GM19193 (cell line): ENCODE data around the gene GALNT9.

ENCODE experiments used
- POLR2A ChIP-seq: IDR thresholded peaks from 4 replicates; pipeline ENCODE4 v1.6.1; 2011; ENCODE audit not compliant: insufficient read depth, insufficient read length; ENCODE audit errors: extremely low read depth

Gene GALNT9

DNA sequence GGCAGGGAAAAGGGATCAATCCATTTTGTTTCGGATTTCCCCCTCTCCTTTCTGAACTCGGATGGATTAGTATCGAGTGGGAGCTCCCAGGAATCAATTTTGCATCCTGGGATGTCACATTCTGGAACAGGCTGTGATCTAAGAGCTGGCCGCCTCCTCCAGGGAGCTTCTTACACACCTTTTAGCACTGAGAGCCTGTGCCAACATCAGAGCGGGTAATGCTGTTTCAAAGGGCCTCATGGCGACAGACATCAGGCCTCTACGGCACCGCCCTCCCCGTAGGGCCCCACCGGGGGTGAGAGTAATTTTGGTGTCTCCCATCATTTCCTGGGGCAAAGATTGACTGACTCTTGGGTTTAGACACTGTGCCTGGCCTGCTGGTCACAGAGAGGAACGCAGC lies 2.7 kb downstream of the GALNT9 start:
- TF ChIP-seq POLR2A = no peak

DNA sequence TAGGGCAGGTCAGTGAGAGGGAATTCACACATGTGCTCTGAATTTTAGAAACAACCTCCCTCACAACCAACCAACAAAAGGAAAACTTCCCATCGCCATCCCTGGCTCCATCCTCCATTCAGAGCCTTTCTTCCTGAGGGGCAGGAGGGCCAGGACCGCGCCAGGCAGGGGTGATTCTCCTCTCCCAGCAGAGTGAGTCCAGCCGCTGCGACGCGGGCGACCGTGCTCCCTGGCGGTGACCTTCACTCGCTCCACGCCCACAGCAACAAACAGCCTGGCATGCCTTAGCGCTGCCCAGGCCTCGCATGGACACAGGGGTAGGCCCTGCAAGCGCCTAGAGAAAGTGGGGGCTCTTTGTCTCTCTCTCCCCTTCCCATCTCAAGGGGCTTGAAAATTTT lies 3.7 kb downstream of the GALNT9 start:
- TF ChIP-seq POLR2A = no peak

DNA sequence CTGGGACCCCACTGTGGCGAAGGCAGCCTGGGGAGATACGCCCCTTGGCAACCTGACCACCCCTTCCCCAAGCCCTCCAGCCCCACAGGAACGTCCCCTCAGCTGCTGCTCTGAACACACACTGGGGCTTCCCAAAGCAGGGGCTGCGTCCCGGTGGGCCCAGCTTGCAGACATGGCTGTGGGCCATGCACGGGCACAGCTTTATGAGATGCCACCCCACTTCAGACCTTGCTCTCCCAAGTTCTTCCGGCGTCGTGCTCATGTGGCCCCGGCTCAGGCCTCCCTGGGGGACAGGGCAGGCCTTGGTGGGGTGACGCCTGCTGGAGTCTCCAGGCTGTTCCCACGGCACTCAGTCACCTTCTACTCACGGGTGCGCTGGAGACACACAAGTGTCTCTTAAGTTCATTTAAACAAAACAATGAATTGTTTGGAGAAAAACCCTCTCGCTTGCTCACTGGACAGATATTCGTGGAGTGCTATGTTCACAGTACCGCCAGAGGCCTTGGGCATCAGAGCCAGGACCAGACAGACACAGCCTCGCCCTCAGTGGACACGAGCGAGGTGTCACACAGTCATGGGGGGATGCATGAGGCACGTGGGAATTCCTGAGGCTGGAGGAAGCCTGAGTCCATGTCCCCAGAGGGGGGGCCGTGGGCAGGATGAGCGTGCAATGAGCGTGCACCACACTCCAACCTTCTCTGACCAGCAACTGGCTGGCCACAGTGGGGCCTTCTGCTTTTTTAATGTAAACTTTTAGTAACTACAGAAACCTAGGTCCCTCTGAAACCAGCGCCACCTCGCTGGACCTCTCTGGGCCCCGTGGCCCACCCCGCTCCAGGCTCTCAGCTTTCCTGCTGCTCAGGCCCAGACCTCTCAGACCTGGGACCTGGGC lies 4.3 kb downstream of the GALNT9 start:
- TF ChIP-seq POLR2A = no peak

DNA sequence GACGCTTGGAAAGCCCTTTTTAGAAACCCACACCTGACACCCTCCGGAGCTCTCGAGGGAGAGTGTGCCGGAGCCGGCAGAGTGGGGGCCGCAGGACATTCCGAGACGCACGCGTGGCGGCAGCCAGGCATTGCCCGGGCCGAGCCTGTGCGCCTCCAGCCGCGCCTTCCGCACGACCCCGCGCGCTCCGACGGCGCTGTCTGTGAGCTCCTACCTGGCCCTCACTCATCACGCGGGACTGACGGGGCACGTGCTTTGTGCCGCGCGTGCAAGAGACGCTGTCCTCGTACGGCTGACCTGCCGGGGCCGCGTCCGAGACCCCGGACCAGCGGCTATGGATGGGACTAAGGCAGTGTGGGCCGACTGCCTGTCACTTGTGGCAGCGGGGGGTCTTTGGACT lies 5.2 kb downstream of the GALNT9 start:
- TF ChIP-seq POLR2A = no peak

DNA sequence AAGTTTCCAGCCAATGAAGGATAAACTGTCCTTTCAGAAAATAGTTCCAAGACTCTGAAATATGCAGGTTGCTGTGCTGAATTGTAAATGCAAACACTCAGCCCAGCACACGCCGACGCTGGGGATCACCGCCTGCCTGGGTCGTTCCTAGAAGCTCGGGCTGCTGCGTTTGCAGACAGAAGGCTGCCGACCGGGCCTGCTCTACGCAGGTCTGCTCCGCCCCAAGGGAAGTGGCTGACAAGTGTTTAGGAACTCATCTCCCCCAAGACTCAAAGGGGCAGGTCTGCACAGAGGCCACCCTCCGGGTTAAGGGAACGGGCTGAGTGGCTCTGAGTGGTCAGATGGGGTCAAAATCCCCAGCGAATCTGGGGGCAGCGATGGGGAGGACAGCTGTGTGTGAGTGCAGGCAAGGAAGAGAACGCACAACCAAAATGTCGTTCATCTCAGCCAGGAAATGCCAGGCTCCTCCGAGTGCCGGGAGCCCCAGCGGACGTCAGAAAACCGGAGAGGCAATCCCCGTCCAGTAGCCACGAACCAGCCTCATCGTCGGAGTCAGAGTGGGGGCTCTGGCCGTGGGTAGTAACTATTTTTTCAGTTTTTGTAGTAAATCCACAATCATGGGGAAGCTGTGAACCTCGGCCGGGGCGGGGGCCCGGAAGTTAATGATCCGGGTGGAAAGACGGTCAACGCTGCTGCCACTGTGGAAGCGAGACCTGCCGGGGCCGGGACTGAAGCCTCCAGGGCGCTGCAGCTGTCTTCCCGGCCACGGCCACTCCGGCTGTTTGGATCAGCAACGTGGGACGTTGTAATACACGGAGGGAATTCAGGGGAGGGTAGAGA lies 6.0 kb downstream of the GALNT9 start:
- no peak for TF ChIP-seq POLR2A

DNA sequence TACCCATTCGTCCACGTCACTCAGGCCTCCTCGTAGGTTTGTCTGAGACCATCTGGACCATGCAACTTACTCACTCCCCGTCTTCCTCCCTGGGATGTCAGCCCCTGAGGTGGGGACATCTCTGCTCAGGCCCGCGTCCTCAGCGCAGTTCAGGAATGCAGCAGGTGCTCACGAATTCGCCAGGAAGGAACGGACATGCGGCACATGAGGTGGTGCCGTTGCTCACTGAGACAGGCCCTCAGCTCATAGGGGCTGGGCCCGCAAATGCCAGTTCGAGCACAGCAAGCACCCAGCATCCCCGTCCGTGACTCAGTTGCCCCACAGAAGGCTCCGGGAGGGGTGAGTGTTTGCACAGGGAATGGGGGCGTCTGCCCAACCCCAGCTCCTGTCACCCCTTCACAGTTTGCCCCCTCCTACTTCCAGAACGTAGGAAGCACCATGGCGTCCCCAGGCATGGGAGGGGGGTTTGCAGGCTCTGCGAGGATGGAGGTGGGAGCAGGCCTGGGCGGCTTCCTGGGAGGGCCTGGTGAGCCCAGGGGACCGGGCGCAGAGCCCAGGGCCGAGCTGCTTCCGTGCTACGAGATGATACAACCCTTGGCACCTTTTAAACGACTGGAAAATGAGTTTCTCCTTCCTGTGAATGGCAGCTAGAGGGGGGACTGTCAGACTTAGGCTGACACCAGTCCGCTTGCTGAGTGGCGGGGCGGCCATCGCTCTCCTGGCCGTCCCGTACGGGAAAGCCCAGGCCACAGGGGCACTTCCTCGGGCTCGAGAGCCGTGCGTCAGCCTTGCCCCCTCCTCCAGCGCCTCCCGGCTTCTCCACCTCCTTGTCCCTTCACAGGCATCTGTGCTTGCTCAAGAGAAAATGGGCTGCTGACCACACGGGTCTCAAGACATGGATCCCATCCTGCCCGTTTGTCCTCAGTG lies 6.9 kb downstream of the GALNT9 start:
- TF ChIP-seq POLR2A = no peak

DNA sequence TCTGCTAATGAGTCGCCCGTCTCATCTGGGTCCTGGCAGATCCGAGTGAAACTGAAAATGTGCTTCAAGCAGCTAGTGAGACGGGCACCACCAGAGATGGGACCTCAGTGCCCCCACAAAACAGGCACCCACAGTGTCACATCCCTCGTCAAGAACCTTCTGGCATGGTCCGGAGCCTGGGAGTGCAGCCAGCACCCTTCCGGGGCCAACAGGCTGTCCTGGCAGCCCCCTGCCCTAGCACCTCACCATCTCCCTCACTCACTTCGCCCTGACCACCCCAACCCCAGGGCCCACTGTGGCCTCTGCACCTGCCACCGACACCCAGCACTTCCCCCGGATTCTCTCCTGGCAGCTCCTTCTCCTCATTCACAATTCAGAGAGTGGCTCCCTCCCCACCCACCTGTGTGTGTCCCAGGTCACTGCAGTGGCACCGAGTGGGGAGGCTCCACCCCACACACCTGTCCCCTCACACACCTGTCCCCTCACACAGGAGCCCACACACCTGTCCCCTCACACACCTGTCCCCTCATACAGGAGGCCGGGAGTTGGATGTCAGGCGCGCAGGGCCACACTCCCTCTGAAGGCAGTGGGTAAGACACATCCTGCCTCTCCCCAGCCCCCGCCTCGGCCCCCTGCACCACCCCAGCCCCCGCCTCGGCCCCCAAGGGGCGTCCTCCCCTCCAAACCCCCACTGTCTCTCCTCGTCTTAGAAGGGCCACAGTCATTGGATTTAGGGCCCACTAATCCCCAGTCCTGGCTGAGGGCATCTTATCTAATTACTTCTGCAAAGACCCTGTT lies 7.9 kb downstream of the GALNT9 start:
- no peak for TF ChIP-seq POLR2A

DNA sequence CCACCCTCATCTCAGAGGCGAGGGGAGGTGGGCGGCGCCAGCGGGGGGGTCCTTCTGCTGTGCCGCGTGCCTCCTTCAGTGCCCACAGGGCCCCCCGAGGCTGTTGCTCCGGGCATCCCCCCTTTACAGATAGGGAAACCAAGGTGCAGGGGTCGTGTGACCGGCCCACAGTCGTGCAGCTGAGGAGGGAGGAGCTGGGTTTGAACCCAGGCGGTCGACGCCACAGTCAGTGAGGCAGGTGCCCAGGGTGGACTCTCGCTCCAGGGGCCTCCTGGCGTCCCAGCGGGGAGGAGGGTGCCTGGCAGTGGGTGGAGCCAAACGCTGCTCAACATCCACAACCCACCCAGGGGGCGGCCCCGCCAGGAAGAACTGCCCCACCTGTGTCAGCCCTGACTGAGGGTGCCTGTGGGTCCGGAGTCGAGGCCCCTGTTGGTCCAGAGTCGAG lies 8.6 kb downstream of the GALNT9 start:
- TF ChIP-seq POLR2A = no peak

DNA sequence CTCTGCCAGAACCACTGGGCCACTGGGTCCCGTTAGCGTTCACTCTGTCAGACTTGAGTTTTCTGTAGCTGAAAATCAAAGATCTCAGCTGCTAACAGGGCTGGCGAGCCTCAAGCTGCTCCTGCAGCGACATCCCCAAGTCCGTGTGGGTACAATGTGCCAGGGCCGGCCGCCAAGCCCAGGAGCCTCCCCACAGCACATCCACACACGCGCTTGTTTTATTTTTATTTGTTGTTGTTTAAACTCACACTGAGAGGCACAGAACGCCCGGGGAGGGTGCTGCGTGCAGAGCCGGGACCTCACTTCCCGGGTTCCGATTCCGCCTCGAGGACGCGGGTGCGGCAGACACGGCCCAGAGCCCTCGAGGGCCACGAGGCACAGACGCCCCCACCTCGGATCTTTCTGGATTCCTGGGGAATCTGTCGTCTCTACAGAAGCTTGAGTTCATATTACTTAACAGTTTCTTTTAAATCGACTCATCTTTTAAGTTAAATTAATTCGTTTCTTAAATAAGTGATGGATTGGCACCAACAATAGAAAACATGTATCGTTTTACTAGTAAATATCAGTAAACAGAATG lies 9.3 kb downstream of the GALNT9 start:
- no peak for TF ChIP-seq POLR2A

DNA sequence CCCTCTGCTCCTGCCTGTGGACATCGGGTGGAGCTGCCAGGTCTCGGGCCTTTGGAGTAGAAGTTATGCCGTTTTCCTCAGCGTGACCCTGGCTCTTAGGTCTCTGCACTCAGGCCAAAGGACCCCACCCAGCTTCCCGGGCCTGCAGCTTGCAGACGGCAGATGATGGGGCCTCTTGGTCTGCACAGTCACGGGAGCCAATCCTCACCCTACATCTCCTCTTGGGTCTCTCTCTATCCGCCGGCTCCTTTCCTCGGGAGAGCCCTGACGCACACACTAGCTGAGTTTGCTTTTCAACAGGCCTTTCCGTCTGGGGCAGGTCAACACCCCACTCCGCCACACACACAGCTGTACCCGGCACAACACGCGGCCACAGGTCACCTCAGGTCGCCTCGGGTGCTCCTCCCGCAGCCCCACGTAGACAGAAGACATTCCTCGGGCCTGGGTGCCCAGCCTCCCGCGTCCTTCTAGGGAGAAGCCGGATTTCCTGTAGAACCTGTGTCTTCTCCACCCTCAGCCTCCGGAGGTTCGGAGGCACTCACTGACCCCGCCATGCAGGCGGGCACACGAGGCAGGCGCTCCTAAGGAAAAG lies 9.9 kb downstream of the GALNT9 start:
- no peak for TF ChIP-seq POLR2A

DNA sequence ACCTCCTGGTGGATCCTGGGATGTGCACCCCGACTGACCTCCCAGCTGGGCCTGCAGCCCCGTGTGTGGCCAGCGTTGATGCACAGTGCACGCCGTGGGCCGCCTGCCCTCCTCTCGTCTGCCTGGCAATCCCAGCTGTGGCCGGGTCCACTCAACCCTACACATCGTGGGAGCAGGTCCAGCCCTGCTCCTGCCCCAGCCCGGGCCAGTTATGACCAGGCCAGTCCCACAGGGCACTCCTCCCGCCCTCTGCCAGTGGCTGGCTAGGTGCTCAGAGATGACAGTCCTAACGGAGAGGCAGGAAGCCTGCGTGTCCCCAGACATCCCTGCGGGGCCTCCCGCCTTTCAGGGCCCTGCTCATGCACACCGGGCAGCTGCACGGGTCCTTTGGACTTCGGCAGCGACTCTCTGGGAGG lies 10.8 kb downstream of the GALNT9 start:
- TF ChIP-seq POLR2A = no peak

DNA sequence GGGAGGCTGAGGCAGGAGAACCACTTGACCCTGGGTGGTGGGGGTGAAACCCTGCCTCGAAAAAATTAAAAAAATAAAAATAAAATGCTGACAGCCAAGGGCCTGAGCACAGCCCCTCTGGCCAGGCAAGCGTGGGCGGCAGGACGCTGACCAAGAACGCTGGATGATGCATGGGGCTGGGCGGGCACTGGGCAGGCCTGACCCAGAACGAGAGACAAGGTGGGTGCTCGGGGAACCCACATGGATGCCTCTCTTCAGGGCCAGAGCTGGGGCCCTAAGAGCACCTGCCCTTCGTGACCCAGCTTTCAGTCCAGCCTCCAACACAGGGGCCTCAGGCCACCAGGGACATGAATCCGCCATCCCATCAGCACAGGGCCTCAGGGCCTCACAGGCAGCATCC lies 11.3 kb downstream of the GALNT9 start:
- TF ChIP-seq POLR2A = no peak

DNA sequence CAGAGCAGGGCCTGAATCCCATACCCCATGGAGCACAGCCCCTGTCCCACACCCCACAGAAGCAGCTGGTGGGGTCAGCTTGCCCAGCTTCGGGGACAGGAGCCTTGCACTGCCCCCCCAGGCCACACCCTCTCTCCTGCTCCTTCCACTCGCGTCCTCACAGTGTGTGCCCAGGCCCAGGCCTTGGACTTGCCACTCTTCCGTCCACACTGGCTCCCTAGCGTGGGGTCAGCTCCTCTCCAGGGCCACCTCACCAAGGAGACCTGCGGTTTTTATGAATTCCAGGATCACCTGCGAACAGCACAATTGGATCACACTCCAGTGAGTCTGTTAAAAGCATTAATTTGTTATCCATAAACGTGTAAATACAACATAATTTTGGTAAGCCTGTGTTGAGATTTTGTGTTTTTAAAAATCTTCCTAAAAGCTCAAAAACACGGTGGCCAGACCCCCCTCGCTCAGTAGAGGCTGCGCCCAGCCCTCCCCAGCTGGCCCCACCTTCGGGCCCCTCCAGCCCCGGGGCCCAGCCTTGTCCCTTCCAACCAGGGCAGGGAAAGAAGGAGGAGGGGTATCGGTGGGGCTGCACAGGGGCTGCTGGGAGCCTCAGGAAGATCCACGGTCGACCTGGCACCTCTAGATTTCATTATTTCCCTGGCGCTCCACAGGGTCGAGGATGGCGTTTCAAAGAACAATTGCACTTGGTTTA lies 12.0 kb downstream of the GALNT9 start:
- TF ChIP-seq POLR2A = no peak
